Anterior cingulate cortex (tissue), 58 donors: ENCODE data around the gene ADRM1.

ENCODE experiments used
- DNase-seq, 58 donors: peaks; one replicate each; lab custom pipeline; 2025; lab: John Stamatoyannopoulos, UW

Gene ADRM1

GRCh38 chr20:62333820-62334595, 31.2 kb downstream of the ADRM1 start:
- DNase-seq, result no peak

- no peak for DNase-seq
These were observed 32.1 kb downstream of the ADRM1 start for GRCh38 chr20:62334881-62335280.

DNA sequence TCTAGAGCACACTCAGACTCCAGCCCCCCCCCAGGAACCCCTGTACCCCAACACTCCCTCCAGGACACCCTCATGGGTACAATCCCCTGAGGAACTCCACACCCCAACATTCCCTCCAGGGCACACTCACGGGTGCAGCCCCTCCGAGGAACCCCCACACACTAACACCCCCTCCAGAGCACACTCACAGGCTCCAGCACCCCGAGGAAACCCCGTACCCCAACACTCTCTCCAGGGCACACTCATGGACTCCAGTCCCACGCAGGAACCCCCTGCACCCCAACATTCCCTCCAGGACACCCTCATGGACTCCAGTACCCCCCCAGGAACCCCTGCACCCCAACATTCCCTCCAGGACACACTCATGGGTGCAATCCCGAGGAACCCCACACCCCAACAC, 32.7 kb downstream of the ADRM1 start:
- no peak for DNase-seq

- DNase-seq, result no peak
These were observed 33.5 kb downstream of the ADRM1 start for GRCh38 chr20:62336329-62336728.

- DNase-seq, result no peak
These were observed 34.2 kb downstream of the ADRM1 start for GRCh38 chr20:62336775-62337557.

DNA sequence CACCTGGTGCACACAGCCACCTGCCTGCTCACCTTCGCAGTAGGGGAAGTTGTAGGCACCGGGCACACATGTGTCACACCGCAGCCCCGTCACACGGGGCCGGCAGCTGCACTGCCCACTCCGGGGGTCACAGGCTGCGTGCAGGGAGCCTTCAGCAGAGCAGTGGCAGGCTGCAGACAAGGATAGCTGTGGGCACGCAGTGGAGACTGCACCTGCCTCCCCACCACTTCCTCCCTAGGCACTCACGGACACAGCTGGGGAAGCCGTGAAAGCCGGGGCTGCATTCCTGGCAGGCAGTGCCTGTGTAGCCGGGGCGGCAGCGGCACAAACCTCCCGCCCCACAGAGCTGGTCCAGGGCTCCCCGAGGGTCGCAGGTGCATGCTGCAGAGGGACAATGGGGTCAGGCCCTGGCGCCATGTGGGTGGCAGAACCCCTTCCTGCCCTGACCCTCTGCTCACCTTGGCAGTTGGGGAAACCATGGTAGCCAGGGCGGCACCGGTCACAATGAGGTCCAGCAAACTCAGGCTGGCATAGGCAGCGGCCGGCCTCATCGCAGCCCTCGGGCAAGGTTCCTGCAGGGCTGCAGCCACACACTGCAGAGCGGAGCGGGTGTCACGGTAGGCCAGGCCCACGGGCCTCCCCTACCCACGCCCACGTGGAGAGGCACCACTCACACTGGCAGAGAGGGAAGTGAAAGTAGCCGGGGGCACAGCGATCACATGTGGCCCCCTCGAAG, 34.9 kb downstream of the ADRM1 start:
- no peak for DNase-seq

- DNase-seq, result no peak
These were observed 35.5 kb downstream of the ADRM1 start for GRCh38 chr20:62338294-62338620.

GRCh38 chr20:62339647-62340062, 36.9 kb downstream of the ADRM1 start:
- no peak for DNase-seq

- no peak for DNase-seq
These were observed 40.1 kb downstream of the ADRM1 start for GRCh38 chr20:62342910-62343309.

DNA sequence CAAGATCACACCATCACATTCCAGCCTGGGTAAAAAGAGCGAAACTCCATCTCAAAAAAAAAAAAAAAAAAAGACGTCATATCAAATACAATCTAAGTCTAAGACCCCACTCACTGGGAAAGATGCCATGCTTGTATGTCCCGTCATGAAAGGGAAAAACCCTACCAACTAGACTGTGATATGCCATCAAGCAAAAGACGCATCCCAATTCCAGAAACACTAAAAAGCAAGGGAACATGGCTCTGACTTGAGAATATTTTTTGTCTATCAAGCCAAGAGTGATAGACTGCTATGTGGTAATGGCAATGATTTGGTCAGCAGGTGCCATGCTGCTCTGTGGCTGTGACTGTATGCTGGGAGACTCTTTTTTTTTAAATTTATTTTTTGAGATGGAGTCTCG, 41.3 kb downstream of the ADRM1 start:
- DNase-seq, result no peak

GRCh38 chr20:62344782-62345181, 42.0 kb downstream of the ADRM1 start:
- DNase-seq, result no peak

DNA sequence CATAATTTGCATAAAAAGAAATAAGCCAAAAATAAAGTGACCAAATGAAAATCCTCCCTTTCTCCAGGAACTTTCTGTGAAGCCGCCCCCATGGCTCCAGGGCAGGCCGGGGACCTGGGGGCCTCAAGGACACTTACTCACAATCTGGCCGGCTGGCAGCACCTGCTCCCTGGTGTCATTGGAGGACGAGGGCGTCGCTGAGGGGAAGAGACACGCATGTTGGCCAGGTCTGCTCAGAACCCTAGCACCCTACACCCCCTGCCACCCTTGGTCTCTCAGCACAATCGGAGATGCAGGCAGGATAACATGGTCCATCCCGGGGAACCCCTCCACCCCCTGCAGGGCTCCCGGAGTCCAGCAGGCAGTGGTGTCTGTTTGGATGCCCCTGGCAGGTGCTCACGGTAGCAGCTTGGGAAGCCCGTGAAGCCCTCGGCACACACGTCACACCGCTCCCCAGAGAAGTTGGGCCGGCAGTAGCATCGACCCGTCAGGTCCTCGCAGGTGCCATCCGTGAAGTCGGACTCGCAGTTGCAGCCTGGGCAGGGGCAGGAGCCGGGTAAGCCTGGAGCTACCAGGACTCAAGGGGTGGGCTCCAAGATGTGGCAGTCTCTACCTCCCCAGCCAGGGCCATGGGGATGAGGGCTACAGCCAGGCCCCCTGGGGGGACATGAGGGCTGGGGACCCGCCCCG, 43.0 kb downstream of the ADRM1 start:
- no peak for DNase-seq

DNA sequence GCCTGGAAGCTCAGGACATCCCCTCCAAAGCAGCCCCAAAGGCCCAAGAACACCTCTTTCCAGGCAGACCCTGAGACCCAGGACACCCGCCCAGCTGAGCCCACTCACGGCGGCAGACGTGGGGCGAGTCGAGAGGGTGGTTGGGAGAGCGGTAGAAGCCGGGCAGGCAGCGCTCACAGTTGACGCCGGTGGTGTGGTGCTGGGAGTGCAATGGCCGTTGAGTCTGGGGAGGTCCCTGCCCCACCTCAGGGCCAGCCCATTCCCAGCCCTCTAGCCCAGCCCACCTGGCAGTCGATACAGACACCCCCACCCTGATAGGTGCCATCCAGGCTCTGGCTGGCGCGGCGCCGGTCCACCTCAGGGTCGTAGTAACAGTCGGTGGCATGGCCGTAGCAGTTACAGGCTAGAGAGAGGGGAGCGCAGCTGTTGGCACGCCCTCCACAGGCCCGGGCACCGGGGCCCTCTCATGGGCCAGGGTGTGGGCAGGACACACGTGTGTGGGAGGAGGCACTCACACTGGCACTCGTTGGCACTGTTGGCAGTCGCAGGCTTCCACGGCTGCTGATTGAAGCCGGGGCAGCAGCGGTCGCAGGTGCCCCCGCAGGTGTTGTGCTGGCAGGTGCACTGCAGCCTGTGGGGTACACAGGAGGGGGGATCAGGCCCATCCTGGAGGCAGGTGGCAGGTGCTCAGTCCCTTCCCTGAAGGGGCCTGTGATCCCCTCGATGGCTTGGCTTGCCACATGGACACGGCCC, 43.8 kb downstream of the ADRM1 start:
- no peak for DNase-seq

GRCh38 chr20:62347151-62347404, 44.3 kb downstream of the ADRM1 start:
- no peak for DNase-seq

GRCh38 chr20:62347445-62347844, 44.6 kb downstream of the ADRM1 start:
- no peak for DNase-seq

- DNase-seq, result no peak
These were observed 45.8 kb downstream of the ADRM1 start for GRCh38 chr20:62348604-62349003.

DNA sequence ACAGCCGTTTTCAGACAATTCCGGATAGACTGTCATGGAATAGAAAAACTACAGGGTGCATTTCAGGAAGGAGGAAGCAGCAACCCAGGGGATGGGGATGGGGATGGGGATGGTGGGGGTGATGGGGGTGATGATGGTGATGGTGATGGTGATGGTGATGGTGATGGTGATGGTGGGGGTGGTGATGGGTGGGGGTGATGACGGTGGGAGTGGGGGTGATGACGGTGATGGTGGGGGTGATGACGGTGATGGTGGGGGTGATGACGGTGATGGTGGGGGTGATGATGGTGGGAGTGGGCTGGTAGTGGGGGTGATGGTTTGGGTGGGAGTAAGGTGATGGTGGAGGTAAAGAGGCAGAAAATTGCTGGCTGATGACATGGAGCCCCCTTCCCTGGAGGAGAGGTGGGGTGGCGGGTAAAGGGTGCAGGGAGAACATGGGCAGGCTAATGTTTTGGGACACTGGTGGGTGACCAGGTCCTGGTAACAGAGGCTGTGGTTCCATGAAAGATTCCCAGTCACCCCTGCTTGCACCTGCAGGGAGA, 46.8 kb downstream of the ADRM1 start:
- no peak for DNase-seq

DNA sequence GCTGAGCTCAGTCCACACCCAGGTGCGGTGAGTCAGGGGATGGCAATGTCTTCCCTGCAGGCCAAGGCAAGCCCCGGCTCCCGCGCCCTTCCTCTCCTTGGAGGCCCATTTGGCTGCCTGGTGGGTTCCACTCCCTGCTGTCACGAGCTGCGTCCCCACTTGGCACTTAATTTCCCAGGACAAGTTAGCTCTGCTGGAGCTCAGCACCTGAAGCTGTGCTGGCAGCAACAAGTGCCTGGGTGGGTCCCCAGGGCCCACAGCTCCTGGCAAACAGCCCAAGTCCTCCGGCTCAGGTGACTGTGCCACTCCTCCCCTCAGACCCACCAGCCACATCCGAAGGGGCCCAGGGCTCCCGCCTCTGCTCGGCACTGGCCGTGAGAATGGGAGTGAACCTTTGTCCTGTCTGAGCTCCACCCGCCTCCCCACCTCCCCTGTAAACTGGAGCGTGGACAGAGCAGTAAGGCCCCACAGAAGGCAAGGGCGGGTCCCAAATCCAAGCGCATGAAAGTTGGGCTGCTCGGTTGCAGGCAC, 47.4 kb downstream of the ADRM1 start:
- no peak for DNase-seq

DNA sequence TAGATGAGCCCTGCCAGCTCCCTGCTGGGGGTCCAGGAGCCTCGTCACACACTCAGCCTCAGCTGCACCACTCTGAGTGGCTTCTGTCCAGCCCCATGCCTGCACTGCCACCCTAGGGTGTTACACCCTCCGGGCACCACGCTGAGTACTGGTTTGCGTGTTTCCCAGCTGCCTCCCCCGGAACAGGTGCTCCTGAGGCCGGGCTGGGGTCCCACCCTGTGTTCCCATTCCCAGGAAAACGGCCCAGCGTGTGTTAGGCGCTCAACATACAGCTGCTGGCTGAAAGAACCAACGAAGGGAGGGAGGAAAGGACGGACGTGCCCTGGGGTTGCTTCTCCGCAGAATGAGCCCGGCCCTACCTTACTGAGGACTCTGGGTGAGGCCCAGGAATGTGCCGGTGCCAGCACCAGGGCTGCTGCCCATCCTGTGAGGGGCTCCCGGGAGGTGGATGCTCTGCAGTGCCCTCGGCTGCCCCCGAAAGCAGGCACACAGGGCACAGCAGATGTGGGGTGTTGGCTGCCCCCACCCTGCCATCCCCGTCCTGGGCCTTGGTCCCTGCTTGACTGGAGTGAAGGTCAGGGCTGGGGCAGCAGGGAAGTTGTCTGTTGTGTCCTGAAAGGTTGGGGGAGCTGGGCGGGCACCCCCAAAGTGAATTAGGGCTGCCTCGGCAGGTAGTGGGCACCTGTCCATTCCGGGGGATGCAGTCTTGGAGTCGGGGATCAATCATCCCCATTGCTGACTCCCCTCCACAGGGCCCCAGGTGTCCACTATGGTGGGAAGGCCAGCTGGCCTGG, 48.0 kb downstream of the ADRM1 start:
- DNase-seq, result no peak
